ENCODE results near the gene SOS2.
"Not testable (repeated sequence)": the region's sequence is repeated elsewhere in the genome, so short reads cannot be mapped to it uniquely, and the experiment has no call there.

Gene SOS2

GRCh38 chr14:50083467-50084337 is 147.7 kb downstream of the SOS2 start:
- DNase-seq: no peak

- no peak for DNase-seq
Measured at GRCh38 chr14:50082784-50083466, 148.5 kb downstream of the SOS2 start.

- no peak for DNase-seq
Measured at GRCh38 chr14:50082308-50082742, 149.1 kb downstream of the SOS2 start.

- DNase-seq: not testable (repeated sequence)
Measured at GRCh38 chr14:50079103-50079502, 152.3 kb downstream of the SOS2 start.

GRCh38 chr14:50073663-50074062 is 157.7 kb downstream of the SOS2 start:
- DNase-seq: not testable (repeated sequence)

- no peak for DNase-seq
Measured at GRCh38 chr14:50072395-50072794, 159.0 kb downstream of the SOS2 start.

- DNase-seq: no peak
Measured at GRCh38 chr14:50070840-50071548, 160.4 kb downstream of the SOS2 start.

- DNase-seq: no peak
Measured at GRCh38 chr14:50070230-50070629, 161.1 kb downstream of the SOS2 start.

GRCh38 chr14:50069325-50069724 is 162.1 kb downstream of the SOS2 start:
- no peak for DNase-seq

GRCh38 chr14:50068496-50068895 is 162.9 kb downstream of the SOS2 start:
- DNase-seq: no peak

GRCh38 chr14:50067723-50068495 is 163.5 kb downstream of the SOS2 start:
- no peak for DNase-seq

Measured in SHP77 treated with DMSO at 0.1 percent for 48 hours (cell line).